Measurements from ENCODE around the gene GABRB2. TPM values are rescaled to one million over a fixed set of nuclear protein-coding genes. Genes with fewer than 3 reads are reported as not detected.

The GABRB2 gene
- under 0.01 and 0.44 TPM in 2 replicates for total RNA-seq (2012; rRNA removed)

DNA sequence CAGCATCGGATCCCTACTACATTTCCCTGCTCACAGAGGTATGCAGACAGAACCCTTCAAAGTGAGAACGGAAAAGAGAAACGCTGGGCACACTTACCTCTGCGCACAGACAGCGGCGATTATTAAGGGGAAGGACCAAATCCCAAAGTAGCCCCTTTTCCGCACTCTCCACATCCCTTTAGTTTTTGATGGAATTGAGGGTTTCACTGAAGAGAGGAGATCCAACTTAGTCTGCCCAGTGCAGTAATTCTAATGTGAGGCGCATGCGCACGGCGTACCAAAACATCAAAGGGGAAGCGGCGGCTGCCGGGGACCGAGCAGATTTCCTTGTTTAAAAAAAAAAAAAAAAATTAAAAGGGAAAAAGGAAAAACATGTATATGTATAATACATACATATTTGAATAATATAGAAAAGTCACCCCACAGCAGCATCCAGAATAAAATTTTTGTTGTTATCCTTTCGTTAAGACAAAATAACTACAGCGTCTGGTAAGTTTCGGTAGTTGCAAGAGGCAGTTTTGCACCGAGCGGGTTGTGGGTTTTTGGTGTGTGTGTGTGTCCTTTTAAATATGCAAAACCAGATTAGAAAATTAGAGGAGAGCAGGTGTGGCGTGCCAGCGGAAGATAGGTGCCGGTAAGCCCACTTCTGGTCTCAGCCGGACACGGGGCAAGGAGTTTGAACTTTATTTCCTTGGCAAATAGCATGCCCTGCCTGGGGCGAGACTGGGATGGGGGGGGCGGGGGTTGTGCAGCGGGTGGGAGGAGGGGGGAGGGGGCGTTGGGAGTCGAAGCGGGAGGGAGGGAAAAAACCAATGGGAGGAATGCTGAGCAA lies at the start of gene GABRB2:
TSS of gene GABRB2 (minus strand) at position 256 of the 832 bp plus-strand sequence. CDS start at position 174, 82 bp downstream.
- no peaks in the 10 kb centered on the region for H3K36me3 ChIP-seq (ENCODE audit: insufficient read depth, low read length)
- peaks cover 31% of the 10 kb centered on the region for H3K27me3 ChIP-seq (ENCODE audit: control insufficient read depth, insufficient read depth, low read length)
- H3K4me1 ChIP-seq (ENCODE audit: control insufficient read depth, insufficient read depth, low read length) = no peaks in the 10 kb centered on the region
- H3K4me2 ChIP-seq (ENCODE audit: low read length) = peak within 1 kb of the TSS; percentile 89
- no peaks in the 10 kb centered on the region for H3K9me3 ChIP-seq (replicated peaks; ENCODE audit: low read length)
- H3K4me3 ChIP-seq (ENCODE audit: low read length) = peak within 1 kb of the TSS; percentile 70
- no peak within 1 kb of the TSS for H3K9ac ChIP-seq (ENCODE audit: low read depth, low read length)

DNA sequence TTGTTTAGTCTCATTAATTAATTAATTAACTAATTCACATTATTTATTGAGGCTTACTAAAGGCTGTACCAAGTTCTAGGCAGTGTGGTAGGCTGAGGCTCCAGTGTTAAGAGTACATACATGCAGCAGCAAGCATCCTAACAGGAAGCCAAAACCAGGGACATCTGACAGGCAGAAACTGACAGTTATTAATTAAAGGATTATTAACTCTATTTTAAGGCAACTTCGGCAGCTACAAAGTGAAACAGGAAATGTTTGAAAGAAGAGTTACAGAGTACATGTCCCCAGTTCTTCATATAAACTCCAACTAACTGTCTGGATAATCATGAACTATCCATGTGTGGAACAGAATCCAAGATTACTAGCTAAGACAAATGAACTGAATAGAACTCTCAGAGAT lies 39.3 kb upstream of the GABRB2 start:
- Histone ChIP-seq H3K4me3 (ENCODE audit: low read length) (no peak overlapping the region), H3K9ac (ENCODE audit: low read depth, low read length) (no peak overlapping the region), H3K27me3 (ENCODE audit: control insufficient read depth, insufficient read depth, low read length) (no peaks in the 10 kb centered on the region), H3K9me3 (replicated peaks; ENCODE audit: low read length) (no peaks in the 10 kb centered on the region), H3K36me3 (ENCODE audit: insufficient read depth, low read length) (no peaks in the 10 kb centered on the region), H3K4me1 (ENCODE audit: control insufficient read depth, insufficient read depth, low read length) (no peaks in the 10 kb centered on the region), H3K4me2 (ENCODE audit: low read length) (no peak overlapping the region)

DNA sequence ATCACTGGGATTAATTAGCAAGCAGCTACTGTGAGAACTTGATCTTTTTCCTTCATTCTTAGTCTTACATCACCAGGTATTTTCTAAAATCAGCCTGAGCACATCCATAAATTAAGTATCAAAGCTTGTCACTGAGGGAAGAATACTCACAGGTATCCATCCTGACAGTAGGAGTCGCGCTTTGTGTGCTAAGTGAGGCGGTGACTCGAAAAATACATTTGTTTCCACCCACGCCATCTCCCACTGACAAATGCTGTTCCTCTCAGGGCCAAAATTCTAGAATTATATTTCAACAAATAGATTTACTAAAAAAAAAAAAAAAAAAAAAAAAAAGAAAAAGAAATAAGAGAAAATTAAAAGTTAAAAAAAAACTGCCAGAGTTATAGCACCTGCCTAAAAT lies 34.1 kb upstream of the GABRB2 start:
- H3K4me3 ChIP-seq (ENCODE audit: low read length) = no peak overlapping the region
- no peaks in the 10 kb centered on the region for H3K27me3 ChIP-seq (ENCODE audit: control insufficient read depth, insufficient read depth, low read length)
- no peak overlapping the region for H3K9ac ChIP-seq (ENCODE audit: low read depth, low read length)

DNA sequence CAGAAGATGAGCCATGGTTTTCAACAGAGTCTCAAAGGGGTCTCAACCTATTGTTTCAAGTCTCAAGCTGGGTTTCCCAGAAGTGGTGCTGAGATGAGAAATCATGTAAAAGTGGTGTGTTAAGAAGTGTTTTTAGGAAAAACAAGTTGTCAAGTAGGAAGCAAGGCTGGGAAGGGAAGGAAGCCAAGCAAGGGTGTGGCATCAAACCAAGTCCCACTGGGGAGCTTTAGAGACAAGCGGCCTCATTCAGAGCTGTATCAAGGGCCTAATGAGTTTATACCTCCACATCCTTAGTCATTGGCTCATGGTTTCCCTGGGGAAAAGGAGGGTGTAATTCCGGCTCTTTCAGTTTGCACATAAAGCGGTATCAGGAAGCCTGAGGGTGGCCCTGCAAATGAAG lies 26.4 kb upstream of the GABRB2 start:
- no peaks in the 10 kb centered on the region for H3K4me1 ChIP-seq (ENCODE audit: control insufficient read depth, insufficient read depth, low read length)
- no peaks in the 10 kb centered on the region for H3K36me3 ChIP-seq (ENCODE audit: insufficient read depth, low read length)
- no peak overlapping the region for H3K4me3 ChIP-seq (ENCODE audit: low read length)
- no peak overlapping the region for H3K9ac ChIP-seq (ENCODE audit: low read depth, low read length)
- H3K27me3 ChIP-seq (ENCODE audit: control insufficient read depth, insufficient read depth, low read length) = no peaks in the 10 kb centered on the region
- H3K4me2 ChIP-seq (ENCODE audit: low read length) = no peak overlapping the region
- peaks cover 2% of the 10 kb centered on the region for H3K9me3 ChIP-seq (replicated peaks; ENCODE audit: low read length)

More for the DNA sequence above, 34.1 kb upstream of the GABRB2 start:
- Histone ChIP-seq H3K4me2 (ENCODE audit: low read length) (no peak overlapping the region), H3K4me1 (ENCODE audit: control insufficient read depth, insufficient read depth, low read length) (no peaks in the 10 kb centered on the region), H3K36me3 (ENCODE audit: insufficient read depth, low read length) (no peaks in the 10 kb centered on the region), H3K9me3 (replicated peaks; ENCODE audit: low read length) (peaks cover 2% of the 10 kb centered on the region)

DNA sequence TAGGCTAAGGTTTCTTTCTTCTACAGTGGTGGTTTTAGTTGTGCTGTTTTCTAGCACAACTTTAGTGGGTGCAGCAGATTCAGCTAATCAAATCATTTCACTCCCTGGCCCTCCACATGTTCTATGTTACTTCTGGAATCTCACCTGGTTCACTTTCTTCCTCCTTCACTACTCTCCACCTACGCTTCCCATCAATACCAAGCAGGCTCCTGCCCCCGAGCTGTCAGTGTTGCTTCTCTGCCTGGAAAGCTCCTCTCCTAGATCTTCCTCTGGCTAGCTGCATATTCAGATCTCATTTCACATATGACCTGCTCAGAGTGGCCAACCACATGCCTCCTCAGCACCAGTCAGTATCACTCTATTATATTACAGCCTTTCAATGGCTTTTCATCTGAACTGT lies 19.6 kb upstream of the GABRB2 start:
- H3K9me3 ChIP-seq (replicated peaks; ENCODE audit: low read length) = peaks cover 2% of the 10 kb centered on the region
- no peaks in the 10 kb centered on the region for H3K4me1 ChIP-seq (ENCODE audit: control insufficient read depth, insufficient read depth, low read length)
- no peaks in the 10 kb centered on the region for H3K27me3 ChIP-seq (ENCODE audit: control insufficient read depth, insufficient read depth, low read length)
- no peak overlapping the region for H3K9ac ChIP-seq (ENCODE audit: low read depth, low read length)
- no peaks in the 10 kb centered on the region for H3K36me3 ChIP-seq (ENCODE audit: insufficient read depth, low read length)
- no peak overlapping the region for H3K4me3 ChIP-seq (ENCODE audit: low read length)
- H3K4me2 ChIP-seq (ENCODE audit: low read length) = no peak overlapping the region

DNA sequence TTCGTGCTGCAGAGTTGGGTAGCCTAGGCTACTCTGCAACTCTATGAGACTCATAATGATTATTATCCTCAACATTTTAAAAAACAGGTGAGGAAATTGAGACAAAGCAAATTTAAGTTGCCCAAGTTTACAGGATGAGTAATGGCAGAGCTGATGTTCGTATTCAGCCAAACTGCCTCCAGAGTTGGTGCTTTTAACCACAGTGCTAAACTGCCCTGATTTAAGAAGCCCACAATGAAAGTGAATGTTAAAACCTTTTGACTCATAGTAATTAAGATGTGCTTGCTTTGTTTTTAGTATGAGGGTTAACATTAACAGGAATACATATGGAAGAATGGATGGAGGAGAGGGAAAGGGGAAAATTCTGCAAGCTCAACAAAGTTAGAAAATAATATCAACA lies 15.9 kb upstream of the GABRB2 start:
- Histone ChIP-seq H3K9ac (ENCODE audit: low read depth, low read length) (no peak overlapping the region), H3K4me1 (ENCODE audit: control insufficient read depth, insufficient read depth, low read length) (no peaks in the 10 kb centered on the region), H3K36me3 (ENCODE audit: insufficient read depth, low read length) (no peaks in the 10 kb centered on the region), H3K9me3 (replicated peaks; ENCODE audit: low read length) (no peaks in the 10 kb centered on the region), H3K4me2 (ENCODE audit: low read length) (no peak overlapping the region), H3K4me3 (ENCODE audit: low read length) (no peak overlapping the region), H3K27me3 (ENCODE audit: control insufficient read depth, insufficient read depth, low read length) (no peaks in the 10 kb centered on the region)

DNA sequence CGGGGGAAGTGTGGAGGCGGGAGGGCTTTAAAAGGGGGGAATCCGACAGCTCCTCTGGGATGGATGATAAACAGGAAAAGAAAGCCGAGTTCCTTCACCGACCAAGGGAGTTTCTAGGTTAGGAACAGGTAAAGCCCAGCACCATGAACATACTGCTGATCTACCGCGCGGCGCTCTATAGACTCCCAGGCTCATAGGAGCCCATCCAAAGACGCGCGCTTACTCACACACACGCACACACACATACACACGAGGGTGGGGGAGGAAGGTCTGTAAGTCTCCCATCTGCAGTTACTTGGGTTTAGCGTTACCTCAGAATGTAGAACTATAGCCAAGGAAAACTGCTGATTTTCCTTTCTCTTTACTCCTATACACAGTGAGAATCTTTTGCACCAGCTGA lies 2.6 kb upstream of the GABRB2 start:
- peaks cover 31% of the 10 kb centered on the region for H3K27me3 ChIP-seq (ENCODE audit: control insufficient read depth, insufficient read depth, low read length)

DNA sequence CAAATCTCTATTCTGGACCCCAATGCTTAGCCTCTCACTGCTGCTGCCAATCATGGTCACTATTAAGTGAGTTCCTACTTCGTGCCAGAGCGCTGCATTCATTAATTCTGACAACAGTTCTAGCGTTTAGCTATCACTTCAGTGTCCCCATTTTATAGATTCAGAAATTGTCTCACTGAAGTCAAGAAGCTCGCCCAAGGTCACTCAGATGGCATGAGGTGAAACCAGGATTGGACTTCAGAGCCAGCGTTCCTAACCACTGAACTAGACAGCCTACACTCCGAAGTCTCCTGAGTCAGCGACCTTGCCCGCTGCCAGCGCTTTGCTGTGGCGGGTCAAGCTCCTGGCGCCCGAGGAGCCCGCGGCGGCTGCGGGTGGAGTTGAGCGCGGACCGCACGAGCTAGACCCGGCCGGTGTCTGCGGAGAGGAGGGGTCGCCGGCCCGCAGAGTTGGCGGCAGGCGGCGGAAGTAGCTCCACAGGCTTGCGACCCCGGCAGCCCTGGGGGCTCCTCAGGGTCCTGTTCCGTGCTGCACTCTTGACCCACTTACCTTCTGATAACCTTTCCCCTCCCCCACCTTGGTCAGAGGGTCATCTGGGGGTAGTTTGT lies 2.1 kb upstream of the GABRB2 start:
- no peaks in the 10 kb centered on the region for H3K9me3 ChIP-seq (replicated peaks; ENCODE audit: low read length)
- no peak overlapping the region for H3K4me3 ChIP-seq (ENCODE audit: low read length)
- H3K4me1 ChIP-seq (ENCODE audit: control insufficient read depth, insufficient read depth, low read length) = no peaks in the 10 kb centered on the region
- H3K4me2 ChIP-seq (ENCODE audit: low read length) = no peak overlapping the region
- H3K36me3 ChIP-seq (ENCODE audit: insufficient read depth, low read length) = no peaks in the 10 kb centered on the region
- no peak overlapping the region for H3K9ac ChIP-seq (ENCODE audit: low read depth, low read length)
- H3K27me3 ChIP-seq (ENCODE audit: control insufficient read depth, insufficient read depth, low read length) = peaks cover 31% of the 10 kb centered on the region

More for the DNA sequence above, 2.6 kb upstream of the GABRB2 start:
- Histone ChIP-seq H3K9ac (ENCODE audit: low read depth, low read length) (no peak overlapping the region), H3K9me3 (replicated peaks; ENCODE audit: low read length) (no peaks in the 10 kb centered on the region), H3K4me2 (ENCODE audit: low read length) (no peak overlapping the region), H3K4me3 (ENCODE audit: low read length) (no peak overlapping the region), H3K4me1 (ENCODE audit: control insufficient read depth, insufficient read depth, low read length) (no peaks in the 10 kb centered on the region), H3K36me3 (ENCODE audit: insufficient read depth, low read length) (no peaks in the 10 kb centered on the region)

DNA sequence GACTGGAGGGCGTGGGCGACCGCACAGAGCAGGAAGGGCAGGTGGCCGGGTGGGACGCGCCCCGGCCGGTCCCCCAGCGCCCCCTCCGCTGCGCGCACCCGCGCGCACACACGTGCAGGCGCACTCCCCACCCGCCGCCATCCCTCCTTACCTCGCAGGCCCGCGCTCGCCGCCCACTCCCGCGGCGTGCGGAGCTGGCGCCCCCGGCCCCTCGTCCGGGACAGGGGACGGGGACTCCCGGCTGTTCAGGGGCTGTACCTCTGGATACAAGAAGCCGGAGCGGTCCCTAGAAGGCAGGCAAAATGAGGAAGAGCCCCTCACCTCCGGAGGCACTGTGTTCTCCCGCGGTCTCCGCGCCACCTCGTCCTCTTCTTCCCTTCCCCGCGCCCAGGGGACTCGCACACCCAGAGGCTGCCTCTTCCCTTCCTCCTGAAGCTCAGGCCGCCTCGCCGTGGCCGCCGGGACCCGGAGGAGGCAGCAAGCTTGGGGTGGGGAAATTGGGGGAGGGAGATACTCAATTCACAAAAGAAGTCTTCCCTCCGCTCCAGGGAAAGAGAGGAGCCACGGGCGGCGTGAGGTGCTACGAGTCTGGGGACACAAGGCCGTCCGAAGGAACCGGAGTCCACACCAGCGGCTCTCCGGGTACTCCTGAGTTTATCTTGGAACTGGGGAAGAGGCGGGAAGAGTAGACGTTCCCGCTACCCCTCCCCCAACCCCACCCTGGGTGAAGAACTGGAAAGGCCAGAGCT lies 1.4 kb upstream of the GABRB2 start:
- H3K4me3 ChIP-seq (ENCODE audit: low read length) = peak overlapping the region; percentile 56
- peak overlapping the region; percentile 65 for H3K4me2 ChIP-seq (ENCODE audit: low read length)
- no peaks in the 10 kb centered on the region for H3K9me3 ChIP-seq (replicated peaks; ENCODE audit: low read length)
- H3K36me3 ChIP-seq (ENCODE audit: insufficient read depth, low read length) = no peaks in the 10 kb centered on the region
- no peak overlapping the region for H3K9ac ChIP-seq (ENCODE audit: low read depth, low read length)
- peaks cover 31% of the 10 kb centered on the region for H3K27me3 ChIP-seq (ENCODE audit: control insufficient read depth, insufficient read depth, low read length)
- H3K4me1 ChIP-seq (ENCODE audit: control insufficient read depth, insufficient read depth, low read length) = no peaks in the 10 kb centered on the region

DNA sequence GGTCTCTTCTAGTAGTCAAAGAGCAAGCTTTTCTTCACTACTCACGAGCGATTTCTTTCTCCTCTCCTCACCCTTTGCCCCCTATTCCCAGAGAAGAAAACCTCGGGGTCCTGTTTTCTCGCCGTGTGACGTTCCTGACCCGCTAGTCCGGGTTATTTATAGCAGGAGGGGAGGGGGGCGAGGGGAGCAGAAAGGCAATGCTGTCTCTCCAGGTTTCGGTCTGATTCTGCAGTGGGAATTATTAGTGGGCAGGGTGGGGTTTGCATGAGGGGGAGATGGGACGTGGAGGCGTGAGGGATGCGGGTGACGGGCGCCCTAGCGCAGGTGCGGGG lies 847 bp upstream of the GABRB2 start:
- peak overlapping the region; percentile 56 for H3K4me3 ChIP-seq (ENCODE audit: low read length)
- peak overlapping the region; percentile 65 for H3K4me2 ChIP-seq (ENCODE audit: low read length)
- H3K4me1 ChIP-seq (ENCODE audit: control insufficient read depth, insufficient read depth, low read length) = no peaks in the 10 kb centered on the region
- no peak overlapping the region for H3K9ac ChIP-seq (ENCODE audit: low read depth, low read length)
- H3K27me3 ChIP-seq (ENCODE audit: control insufficient read depth, insufficient read depth, low read length) = peaks cover 31% of the 10 kb centered on the region
- H3K9me3 ChIP-seq (replicated peaks; ENCODE audit: low read length) = no peaks in the 10 kb centered on the region
- H3K36me3 ChIP-seq (ENCODE audit: insufficient read depth, low read length) = no peaks in the 10 kb centered on the region

DNA sequence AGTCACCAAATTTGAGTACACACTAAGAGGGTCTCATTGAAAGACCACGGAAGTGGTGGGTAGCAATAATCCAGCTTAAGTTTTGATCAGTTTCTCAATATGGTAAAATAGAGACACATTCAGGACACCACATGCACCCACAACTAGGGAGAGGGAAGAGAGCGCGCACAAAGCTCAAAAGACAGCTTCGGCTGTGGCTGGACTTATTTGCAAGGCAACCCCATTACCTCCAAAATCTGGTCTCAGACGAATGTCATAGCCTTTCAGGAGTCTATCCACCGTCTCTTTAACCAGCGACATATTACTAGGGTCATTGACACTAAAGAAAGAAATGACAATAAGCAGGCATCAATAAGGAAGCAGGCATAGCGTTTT lies 443 bp downstream of the GABRB2 start:
- H3K9ac ChIP-seq (ENCODE audit: low read depth, low read length) = no peak overlapping the region

More for the DNA sequence above, 443 bp downstream of the GABRB2 start:
- H3K27me3 ChIP-seq (ENCODE audit: control insufficient read depth, insufficient read depth, low read length) = peaks cover 31% of the 10 kb centered on the region
- no peaks in the 10 kb centered on the region for H3K4me1 ChIP-seq (ENCODE audit: control insufficient read depth, insufficient read depth, low read length)
- no peaks in the 10 kb centered on the region for H3K36me3 ChIP-seq (ENCODE audit: insufficient read depth, low read length)
- H3K9me3 ChIP-seq (replicated peaks; ENCODE audit: low read length) = no peaks in the 10 kb centered on the region
- H3K4me3 ChIP-seq (ENCODE audit: low read length) = peak overlapping the region; percentile 70
- H3K4me2 ChIP-seq (ENCODE audit: low read length) = peak overlapping the region; percentile 89
